22Rv1 (cell line): ENCODE data around the gene SLC43A2.

Experiments
- CTCF ChIP-seq: fragments of 450-650 bp; IDR thresholded peaks from 2 replicates; pipeline ENCODE4 v1.5.1; 2017; ENCODE audit warnings: mild to moderate bottlenecking
- ZFX ChIP-seq: fragments of 450-650 bp; IDR thresholded peaks from 2 replicates; pipeline ENCODE4 v1.6.1; 2017; ENCODE audit warnings: antibody characterized with exemption, borderline replicate concordance

GRCh38 chr17:1625053-1625452 lies 3.6 kb downstream of the SLC43A2 start:
- TF ChIP-seq CTCF (no peak), ZFX (no peak)
